OCI-LY3 (cell line): ENCODE measurements around the gene RBMS3.

Experiments used
- EZH2phosphoT487 ChIP-seq: fragments of 200-600 bp; shearing (Covaris generic); IDR thresholded peaks from 2 replicates; pipeline ENCODE4 v1.6.1; 2018; ENCODE audit warnings: antibody characterized with exemption, mixed run types, low read depth
- TF ChIP-seq, protein P1 (sequence below): fragments of 200-600, 300-600 bp; sonication (generic); IDR thresholded peaks from 2 replicates; pipeline ENCODE4 v1.5.1; 2014; ENCODE audit warnings: antibody characterized with exemption, low read length, low read depth

DNA sequence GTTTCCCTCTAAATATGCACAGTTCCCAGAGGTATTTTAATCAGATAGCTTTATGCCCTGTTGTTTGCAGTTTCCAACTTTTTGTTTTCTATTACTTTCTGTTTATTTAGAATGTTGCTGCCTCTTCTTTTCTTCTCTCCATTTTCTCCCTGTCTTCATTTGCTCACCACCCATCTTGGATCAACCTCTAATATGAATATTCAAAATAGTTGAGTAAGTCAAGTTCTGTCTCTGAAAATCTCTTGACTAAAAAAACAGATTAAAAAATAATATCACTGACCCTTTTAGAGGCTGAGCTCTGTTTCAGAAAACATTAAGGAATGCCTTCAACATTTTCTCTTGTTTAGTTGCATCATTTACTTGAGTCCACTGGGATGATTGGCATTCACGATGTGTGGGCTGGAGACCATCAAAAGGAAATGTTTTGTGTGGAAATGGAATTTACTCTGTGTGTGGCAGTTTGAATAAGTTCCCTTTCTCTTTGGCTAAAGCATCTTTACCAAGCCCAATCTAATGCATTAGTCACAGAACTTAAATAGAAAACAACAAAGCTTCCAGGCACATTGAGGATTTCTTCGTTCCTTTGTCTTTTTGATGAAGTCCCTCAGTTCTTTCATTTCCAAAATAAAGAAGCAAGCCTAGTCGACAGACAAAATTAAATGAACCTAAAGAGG, 691.6 kb downstream of the RBMS3 start:
- TF ChIP-seq, protein P1, sequence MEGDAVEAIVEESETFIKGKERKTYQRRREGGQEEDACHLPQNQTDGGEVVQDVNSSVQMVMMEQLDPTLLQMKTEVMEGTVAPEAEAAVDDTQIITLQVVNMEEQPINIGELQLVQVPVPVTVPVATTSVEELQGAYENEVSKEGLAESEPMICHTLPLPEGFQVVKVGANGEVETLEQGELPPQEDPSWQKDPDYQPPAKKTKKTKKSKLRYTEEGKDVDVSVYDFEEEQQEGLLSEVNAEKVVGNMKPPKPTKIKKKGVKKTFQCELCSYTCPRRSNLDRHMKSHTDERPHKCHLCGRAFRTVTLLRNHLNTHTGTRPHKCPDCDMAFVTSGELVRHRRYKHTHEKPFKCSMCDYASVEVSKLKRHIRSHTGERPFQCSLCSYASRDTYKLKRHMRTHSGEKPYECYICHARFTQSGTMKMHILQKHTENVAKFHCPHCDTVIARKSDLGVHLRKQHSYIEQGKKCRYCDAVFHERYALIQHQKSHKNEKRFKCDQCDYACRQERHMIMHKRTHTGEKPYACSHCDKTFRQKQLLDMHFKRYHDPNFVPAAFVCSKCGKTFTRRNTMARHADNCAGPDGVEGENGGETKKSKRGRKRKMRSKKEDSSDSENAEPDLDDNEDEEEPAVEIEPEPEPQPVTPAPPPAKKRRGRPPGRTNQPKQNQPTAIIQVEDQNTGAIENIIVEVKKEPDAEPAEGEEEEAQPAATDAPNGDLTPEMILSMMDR = no peak
- TF ChIP-seq EZH2phosphoT487 = no peak
